SH-SY5Y (cell line): ENCODE measurements around the gene HEG1.

Experiments used
- GATA2 ChIP-seq: IDR thresholded peaks from 2 replicates; pipeline ENCODE4 v1.6.1; 2011; ENCODE audit warnings: mild to moderate bottlenecking, low read depth, low read length
- GATA3 ChIP-seq: IDR thresholded peaks from 2 replicates; pipeline ENCODE4 v1.6.1; 2011; ENCODE audit warnings: low read depth, mild to moderate bottlenecking, low read length, moderate library complexity

DNA sequence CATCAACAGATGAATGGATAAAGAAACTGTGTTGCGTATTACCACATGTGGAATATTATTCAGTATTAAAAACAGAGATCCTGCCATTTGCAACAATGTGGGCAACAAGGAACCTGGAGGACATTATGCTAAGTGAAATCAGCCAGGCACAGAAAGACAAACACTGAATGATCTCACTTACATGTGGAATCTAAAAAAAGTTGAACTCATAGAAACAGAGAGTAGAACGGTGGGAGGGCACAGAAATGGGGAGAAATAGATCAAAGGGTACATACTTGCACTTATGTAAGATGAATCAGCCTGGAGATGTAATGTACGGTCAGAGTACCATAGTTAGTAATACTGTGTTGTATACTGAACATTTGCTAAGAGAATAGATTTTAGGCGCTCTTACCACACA is 91.4 kb downstream of the HEG1 start:
- TF ChIP-seq GATA2 (no peak), GATA3 (no peak)
